Heart left ventricle (tissue), 13 donors: ENCODE data around the gene SNTA1.

ENCODE experiments used
- CTCF ChIP-seq, 12 donors: fragments of 200-600 bp; sonication (generic) in 4 of 12; IDR thresholded peaks; one replicate each; pipeline versions ENCODE4 v1.5.0 to v1.8.0; 2018 to 2022; ENCODE audit warnings: antibody characterized with exemption in 12 of 12, mild to moderate bottlenecking in 5 of 12
- POLR2A ChIP-seq, 2 donors: fragments of 450-650 bp; IDR thresholded peaks; one replicate each; pipeline ENCODE4 v1.6.1; 2017; ENCODE audit warnings: antibody characterized with exemption in 2 of 2, mild to moderate bottlenecking in 2 of 2, moderate library complexity in 2 of 2
- donor health status: ischemic (EF 13 %, LVEDD 7.1; RV severe dilation, severe dysfunction).
- donor health status: DM: no; HTN: yes; CAD: no.
- donor health status: DM: no; HTN: no; CAD: no.
- donor health status: ischemic (EF 25% LVEDD 6.9; RV normal size, moderate dysfunction).
- donor health status: ischemic (EF 25% LVEDD 5.7; RV mildly dilated, moderate dysfunction).
- donor health status: ischemic (EF 35%, LVEDD 5.7; RV mildly dilated, moderate dysfunction).
- donor health status: nonischemic (EF 11% LVEDD 7.7; RV severe dilation, severe dysfunction).
- donor health status: DM: yes; HTN: yes; CAD: no.
- donor health status: PGD.
- donor health status: ischemic (EF 29% LVEDD 5.4; RV normal size, mild dysfunction).
- donor health status: nonischemic (EF 23%, LVEDD 6.1; RV moderate dilation, normal function).

GRCh38 chr20:33480048-33480447, 36.5 kb upstream of the SNTA1 start:
- TF ChIP-seq CTCF (IDR thresholded peaks at IDR 0.05): no peak
- TF ChIP-seq POLR2A (IDR thresholded peaks at IDR 0.05): no peak
